GM12891 (cell line): ENCODE measurements around the gene DCLK2.

ENCODE experiments used
- POLR2A ChIP-seq: IDR thresholded peaks from 2 replicates; pipeline ENCODE4 v1.6.1; 2011; ENCODE audit warnings: low read depth, low read length, control low read depth
- POLR2AphosphoS5 ChIP-seq: IDR thresholded peaks from 2 replicates; pipeline ENCODE4 v1.6.1; 2011; ENCODE audit warnings: low read depth, low read length, control low read depth
- TAF1 ChIP-seq: IDR thresholded peaks from 2 replicates; pipeline ENCODE4 v1.6.1; 2011; ENCODE audit warnings: low read depth, low read length, control low read depth

DNA sequence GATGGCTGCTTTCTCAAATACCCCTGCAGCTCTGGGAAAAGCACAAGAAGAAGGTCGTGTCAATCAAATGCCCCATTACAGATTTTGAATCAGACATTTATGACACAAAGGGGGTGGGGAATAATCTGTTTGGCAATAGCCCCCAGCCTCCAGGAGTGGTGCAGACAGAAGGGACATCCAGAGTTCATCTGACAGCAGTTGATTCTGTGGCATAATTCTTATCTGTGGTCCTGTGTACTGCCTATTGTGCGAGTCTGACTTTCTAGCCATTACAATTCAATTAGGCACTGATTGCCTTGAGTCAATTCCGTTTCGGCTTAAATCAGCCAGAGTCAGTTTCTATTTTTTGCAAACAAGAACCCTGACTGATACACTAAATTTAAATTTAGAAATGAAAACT is 28.6 kb upstream of the DCLK2 start:
- no peak for TF ChIP-seq POLR2A
- TF ChIP-seq POLR2AphosphoS5 = no peak
- no peak for TF ChIP-seq TAF1
